Neural cell (in vitro differentiated cells): ENCODE data around the gene GRAMD1B. TPM values are rescaled to one million over a fixed set of nuclear protein-coding genes. Genes with fewer than 3 reads are reported as not detected.

Experiments
- H2AFZ ChIP-seq: fragments of 200-600, 300-800 bp; sonication (generic), shearing (Covaris generic); 2 replicates; pipeline ENCODE4 v1.6.0; 2014; ENCODE audit warnings: low read depth, mild to moderate bottlenecking, antibody characterized with exemption, low read length, moderate library complexity
- H3F3A ChIP-seq: fragments of 200-600 bp; shearing (Covaris generic); 2 replicates; pipeline ENCODE4 v1.6.1; 2016; ENCODE audit warnings: mild to moderate bottlenecking, moderate library complexity, mixed read lengths, antibody characterized with exemption, low read length; ENCODE audit not compliant: insufficient read depth, poor library complexity, severe bottlenecking
- H3K27ac ChIP-seq: fragments of 200-600, 300-800 bp; sonication (generic), shearing (Covaris generic); 2 replicates; pipeline ENCODE4 v1.5.1; 2014; ENCODE audit warnings: mild to moderate bottlenecking, low read length, moderate library complexity
- H3K27me3 ChIP-seq: fragments of 300-800, 200-600 bp; sonication (generic), shearing (Covaris generic); 2 replicates; pipeline ENCODE4 v1.6.0; 2014; ENCODE audit warnings: mild to moderate bottlenecking, low read depth, low read length, moderate library complexity; ENCODE audit not compliant: insufficient read depth
- H3K36me3 ChIP-seq: fragments of 300-800, 200-600 bp; sonication (generic), shearing (Covaris generic); 2 replicates; pipeline ENCODE4 v1.5.1; 2014; ENCODE audit warnings: mild to moderate bottlenecking, antibody characterized with exemption, low read length, moderate library complexity; ENCODE audit not compliant: insufficient read depth
- H3K4me2 ChIP-seq: fragments of 300-800, 200-600 bp; sonication (generic), shearing (Covaris generic); 2 replicates; pipeline ENCODE4 v1.6.0; 2014; ENCODE audit warnings: mild to moderate bottlenecking, low read length
- H3K4me3 ChIP-seq: fragments of 300-800, 200-600 bp; sonication (generic), shearing (Covaris generic); 2 replicates; pipeline ENCODE4 v1.5.1; 2014; ENCODE audit warnings: mild to moderate bottlenecking, low read length, moderate library complexity
- H3K79me2 ChIP-seq: fragments of 200-600 bp; shearing (Covaris generic); replicated peaks from 2 replicates; pipeline ENCODE4 v1.6.0; 2014; ENCODE audit warnings: mild to moderate bottlenecking, low read length, moderate library complexity; ENCODE audit not compliant: insufficient read depth
- H3K9ac ChIP-seq: fragments of 300-800, 200-600 bp; sonication (generic), shearing (Covaris generic); 2 replicates; pipeline ENCODE4 v1.6.1; 2016; ENCODE audit warnings: mild to moderate bottlenecking, low read length, mixed read lengths
- H3K9me2 ChIP-seq: fragments of 200-600 bp; shearing (Covaris generic); 2 replicates; pipeline ENCODE4 v1.6.1; 2016; ENCODE audit warnings: mild to moderate bottlenecking, low read length, mixed read lengths; ENCODE audit not compliant: insufficient read depth
- H3K9me3 ChIP-seq: fragments of 200-600, 300-800 bp; sonication (generic), shearing (Covaris generic); 2 replicates; pipeline ENCODE4 v1.6.1; 2016; ENCODE audit warnings: mild to moderate bottlenecking, mixed run types, low read length, moderate library complexity, mixed read lengths
- H4K20me1 ChIP-seq: fragments of 200-600 bp; shearing (Covaris generic); 2 replicates; pipeline ENCODE4 v1.6.1; 2016; ENCODE audit warnings: mild to moderate bottlenecking, mixed run types; ENCODE audit not compliant: insufficient read depth
- CTCF ChIP-seq: fragments of 450-650 bp; IDR thresholded peaks from 2 replicates; pipeline ENCODE4 v1.5.1; 2014; ENCODE audit warnings: antibody characterized with exemption, mild to moderate bottlenecking, moderate library complexity; ENCODE audit not compliant: poor library complexity, severe bottlenecking
- EP300 ChIP-seq: fragments of 450-650 bp; conservative IDR thresholded peaks from 2 replicates; pipeline ENCODE4 v1.6.1; 2014; ENCODE audit warnings: antibody characterized with exemption, mild to moderate bottlenecking, moderate library complexity; ENCODE audit not compliant: poor library complexity, severe bottlenecking
- EZH2 ChIP-seq: fragments of 200-600, 300-800 bp; shearing (Covaris generic), sonication (generic); IDR thresholded peaks from 2 replicates; pipeline ENCODE4 v1.6.1; 2014; ENCODE audit warnings: antibody characterized with exemption, low read length, borderline replicate concordance, mild to moderate bottlenecking; ENCODE audit not compliant: insufficient read depth, poor library complexity, severe bottlenecking
- MXI1 ChIP-seq: fragments of 450-650 bp; conservative IDR thresholded peaks from 2 replicates; pipeline ENCODE4 v1.6.1; 2014; ENCODE audit warnings: antibody characterized with exemption, mild to moderate bottlenecking; ENCODE audit not compliant: poor library complexity, severe bottlenecking
- POLR2AphosphoS5 ChIP-seq: IDR thresholded peaks from 2 replicates; pipeline ENCODE4 v1.6.1; 2012
- RAD21 ChIP-seq: fragments of 450-650 bp; conservative IDR thresholded peaks from 2 replicates; pipeline ENCODE4 v1.6.1; 2014; ENCODE audit warnings: antibody characterized with exemption, mild to moderate bottlenecking, moderate library complexity
- SMC3 ChIP-seq: fragments of 450-650 bp; conservative IDR thresholded peaks from 2 replicates; pipeline ENCODE4 v1.6.1; 2014; ENCODE audit warnings: antibody characterized with exemption, mild to moderate bottlenecking, moderate library complexity; ENCODE audit not compliant: poor library complexity
- TAF1 ChIP-seq: IDR thresholded peaks from 2 replicates; pipeline ENCODE4 v1.6.1; 2012; ENCODE audit warnings: low read depth
- polyA plus RNA-seq: library from polyadenylated mRNA; depleted of rRNA; stranded (reverse); fragments of >200 nt; gene quantifications from 2 replicates; pipeline ENCODE4 v1.2.3, GENCODE V29; 2014
- TF ChIP-seq, protein P1 (sequence below): IDR thresholded peaks from 2 replicates; pipeline ENCODE4 v1.6.1; 2012; ENCODE audit warnings: borderline replicate concordance

Gene GRAMD1B
- polyA plus RNA-seq, 1 donor from 2014 or later = 1.5 TPM

GRCh38 chr11:123439616-123440015 is 9.5 kb downstream of the GRAMD1B start:
- Histone ChIP-seq H3K27me3 (no peaks in the 10 kb centered on the region), H3K9ac (no peak overlapping the region), H3K36me3 (no peaks in the 10 kb centered on the region), H3K79me2 (no peaks in the 10 kb centered on the region), H3K9me3 (no peaks in the 10 kb centered on the region), H4K20me1 (no peaks in the 10 kb centered on the region), H3K9me2 (no peaks in the 10 kb centered on the region), H2AFZ (no peak overlapping the region), H3K4me3 (no peak overlapping the region), H3F3A (no peaks in the 10 kb centered on the region), H3K27ac (no peak overlapping the region), H3K4me2 (no peak overlapping the region)
- TF ChIP-seq, protein P1, sequence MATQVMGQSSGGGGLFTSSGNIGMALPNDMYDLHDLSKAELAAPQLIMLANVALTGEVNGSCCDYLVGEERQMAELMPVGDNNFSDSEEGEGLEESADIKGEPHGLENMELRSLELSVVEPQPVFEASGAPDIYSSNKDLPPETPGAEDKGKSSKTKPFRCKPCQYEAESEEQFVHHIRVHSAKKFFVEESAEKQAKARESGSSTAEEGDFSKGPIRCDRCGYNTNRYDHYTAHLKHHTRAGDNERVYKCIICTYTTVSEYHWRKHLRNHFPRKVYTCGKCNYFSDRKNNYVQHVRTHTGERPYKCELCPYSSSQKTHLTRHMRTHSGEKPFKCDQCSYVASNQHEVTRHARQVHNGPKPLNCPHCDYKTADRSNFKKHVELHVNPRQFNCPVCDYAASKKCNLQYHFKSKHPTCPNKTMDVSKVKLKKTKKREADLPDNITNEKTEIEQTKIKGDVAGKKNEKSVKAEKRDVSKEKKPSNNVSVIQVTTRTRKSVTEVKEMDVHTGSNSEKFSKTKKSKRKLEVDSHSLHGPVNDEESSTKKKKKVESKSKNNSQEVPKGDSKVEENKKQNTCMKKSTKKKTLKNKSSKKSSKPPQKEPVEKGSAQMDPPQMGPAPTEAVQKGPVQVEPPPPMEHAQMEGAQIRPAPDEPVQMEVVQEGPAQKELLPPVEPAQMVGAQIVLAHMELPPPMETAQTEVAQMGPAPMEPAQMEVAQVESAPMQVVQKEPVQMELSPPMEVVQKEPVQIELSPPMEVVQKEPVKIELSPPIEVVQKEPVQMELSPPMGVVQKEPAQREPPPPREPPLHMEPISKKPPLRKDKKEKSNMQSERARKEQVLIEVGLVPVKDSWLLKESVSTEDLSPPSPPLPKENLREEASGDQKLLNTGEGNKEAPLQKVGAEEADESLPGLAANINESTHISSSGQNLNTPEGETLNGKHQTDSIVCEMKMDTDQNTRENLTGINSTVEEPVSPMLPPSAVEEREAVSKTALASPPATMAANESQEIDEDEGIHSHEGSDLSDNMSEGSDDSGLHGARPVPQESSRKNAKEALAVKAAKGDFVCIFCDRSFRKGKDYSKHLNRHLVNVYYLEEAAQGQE = no peak
- TF ChIP-seq POLR2AphosphoS5 = no peak
- no peak for TF ChIP-seq TAF1
- TF ChIP-seq EZH2 = no peak
- TF ChIP-seq CTCF = no peak
- no peak for TF ChIP-seq SMC3
- no peak for TF ChIP-seq EP300
- TF ChIP-seq MXI1 = no peak
- TF ChIP-seq RAD21 = no peak

GRCh38 chr11:123441161-123441560 is 11.1 kb downstream of the GRAMD1B start:
- Histone ChIP-seq H3K9me3 (no peaks in the 10 kb centered on the region), H3K9ac (no peak overlapping the region)
- no peak for TF ChIP-seq TAF1
- TF ChIP-seq, protein P1 = no peak
- no peak for TF ChIP-seq CTCF

More at GRCh38 chr11:123441161-123441560, 11.1 kb downstream of the GRAMD1B start:
- Histone ChIP-seq H2AFZ (no peak overlapping the region), H3F3A (no peaks in the 10 kb centered on the region), H3K79me2 (no peaks in the 10 kb centered on the region), H3K4me2 (no peak overlapping the region), H3K27ac (no peak overlapping the region), H3K36me3 (no peaks in the 10 kb centered on the region), H4K20me1 (no peaks in the 10 kb centered on the region), H3K4me3 (no peak overlapping the region), H3K9me2 (no peaks in the 10 kb centered on the region), H3K27me3 (no peaks in the 10 kb centered on the region)
